OCI-LY7 (cell line): ENCODE results near the gene KCNN1. TPM values are rescaled to one million over a fixed set of nuclear protein-coding genes. Genes with fewer than 3 reads are reported as not detected.

Experiments used
- BruUV-seq: library from RNA; stranded (reverse); fragments of 400-500 nt; replicated peaks from 2 replicates; lab custom pipeline; 2021; lab: Mats Ljungman, UMichigan
- CTCF ChIA-PET: fragments of 300-600 bp; sonication (Branson Sonifier 250); formaldehyde crosslinking; loops from one replicate; lab custom pipeline; 2022; ENCODE audit warnings: antibody characterized with exemption; ENCODE audit not compliant: unreplicated experiment; lab: Charles Lee
- POLR2A ChIA-PET: fragments of 300-600 bp; sonication (Branson Sonifier 250); formaldehyde crosslinking; loops from one replicate; lab custom pipeline; 2022; ENCODE audit warnings: antibody characterized with exemption; lab: Charles Lee
- DNase-seq: peaks from one replicate; pipeline ENCODE4 v3.0.0-alpha.2; 2015; ENCODE audit warnings: low spot score
- H2AFZ ChIP-seq: fragments of 200-600 bp; sonication (generic), shearing (Covaris generic); 2 replicates; pipeline ENCODE4 v1.6.1; 2014; ENCODE audit warnings: mild to moderate bottlenecking, antibody characterized with exemption, low read length, moderate library complexity
- H3K27ac ChIP-seq: fragments of 200-600 bp; sonication (generic); 2 replicates; pipeline ENCODE4 v1.5.1; 2014; ENCODE audit warnings: mixed run types, low read depth, mild to moderate bottlenecking, moderate library complexity, low read length, inconsistent platforms; ENCODE audit not compliant: poor library complexity, severe bottlenecking
- H3K36me3 ChIP-seq: fragments of 200-600 bp; sonication (generic); 2 replicates; pipeline ENCODE4 v1.6.1; 2014; ENCODE audit warnings: mild to moderate bottlenecking, antibody characterized with exemption, low read length, moderate library complexity, mixed read lengths; ENCODE audit not compliant: insufficient read depth
- H3K4me1 ChIP-seq: fragments of 200-600 bp; sonication (generic); 2 replicates; pipeline ENCODE4 v1.5.1; 2014; ENCODE audit warnings: mild to moderate bottlenecking, low read length; ENCODE audit not compliant: insufficient read depth, poor library complexity, severe bottlenecking
- H3K4me2 ChIP-seq: fragments of 200-600 bp; sonication (generic); 2 replicates; pipeline ENCODE4 v1.6.1; 2014; ENCODE audit warnings: mild to moderate bottlenecking, low read length
- H3K4me3 ChIP-seq: fragments of 200-600 bp; sonication (generic); 2 replicates; pipeline ENCODE4 v1.5.1; 2014; ENCODE audit warnings: mild to moderate bottlenecking, low read depth, low read length; ENCODE audit not compliant: poor library complexity, severe bottlenecking
- H3K79me2 ChIP-seq: fragments of 200-600 bp; sonication (generic); 2 replicates; pipeline ENCODE4 v1.6.1; 2016; ENCODE audit warnings: low read depth, mild to moderate bottlenecking, low read length, moderate library complexity, mixed read lengths; ENCODE audit not compliant: insufficient read depth
- H3K9me2 ChIP-seq: fragments of 200-600 bp; sonication (generic); 2 replicates; pipeline ENCODE4 v1.6.1; 2016; ENCODE audit warnings: mild to moderate bottlenecking, low read length, mixed read lengths; ENCODE audit not compliant: insufficient read depth
- H3K9me3 ChIP-seq: fragments of 200-600 bp; sonication (generic); 2 replicates; pipeline ENCODE4 v1.6.1; 2014; ENCODE audit warnings: mild to moderate bottlenecking, mixed run types, low read length, mixed read lengths
- H4K20me1 ChIP-seq: fragments of 200-600 bp; sonication (generic); 2 replicates; pipeline ENCODE4 v1.6.1; 2014; ENCODE audit warnings: mild to moderate bottlenecking, antibody characterized with exemption, low read length, moderate library complexity, mixed read lengths; ENCODE audit not compliant: insufficient read depth
- CTCF ChIP-seq: fragments of 200-600 bp; sonication (generic); conservative IDR thresholded peaks from 2 replicates; pipeline ENCODE4 v1.5.1; 2014; ENCODE audit warnings: mild to moderate bottlenecking, antibody characterized with exemption, low read length, moderate library complexity, mixed read lengths
- EZH2phosphoT487 ChIP-seq: fragments of 200-600 bp; sonication (generic); IDR thresholded peaks from 2 replicates; pipeline ENCODE4 v1.6.1; 2018; ENCODE audit warnings: low read depth, borderline replicate concordance, mild to moderate bottlenecking, mixed run types, antibody characterized with exemption, low read length, moderate library complexity, mixed read lengths
- intact Hi-C: fragments of 100-400 bp; cut with micrococcal nuclease; formaldehyde crosslinking; loops from one replicate; pipeline ENCODE4 v1.10.0; 2022; ENCODE audit not compliant: unreplicated experiment
- total RNA-seq, 2 experiments: library from RNA; depleted of rRNA in 1 of 2; stranded (reverse); fragments of >200 nt in 1 of 2; shearing (Covaris generic) in 1 of 2; gene quantifications; 2 replicates each; pipeline ENCODE4 v1.2.3, GENCODE V29; 2014 to 2022

The KCNN1 gene
- total RNA-seq, 2 experiments from 2014 or later: 0.57 to 1.1 TPM

- POLR2A ChIA-PET: no interaction called here
- intact Hi-C loops: no loop called here
Observed at GRCh38 chr19:17920527-17920926, 46.4 kb upstream of the KCNN1 start.

GRCh38 chr19:17922138-17922537, 44.8 kb upstream of the KCNN1 start:
- BruUV-seq: no TSS peak
- no peak for TF ChIP-seq EZH2phosphoT487
- TF ChIP-seq CTCF: no peak
- Histone ChIP-seq H3K9me3 (no peaks in the 10 kb centered on the region), H4K20me1 (no peaks in the 10 kb centered on the region), H3K27ac (no peak overlapping the region), H3K4me3 (no peak overlapping the region), H3K9me2 (no peaks in the 10 kb centered on the region), H3K36me3 (no peaks in the 10 kb centered on the region), H3K4me2 (no peak overlapping the region), H3K4me1 (no peaks in the 10 kb centered on the region), H2AFZ (no peak overlapping the region), H3K79me2 (no peaks in the 10 kb centered on the region)
- ChIA-PET CTCF (no interaction called here), POLR2A (no interaction called here)
- no peak for DNase-seq
- intact Hi-C loops: no loop called here

More at GRCh38 chr19:17920527-17920926, 46.4 kb upstream of the KCNN1 start:
- H2AFZ ChIP-seq: no peak overlapping the region
- H4K20me1 ChIP-seq: no peaks in the 10 kb centered on the region
- no peak overlapping the region for H3K4me2 ChIP-seq
- H3K9me2 ChIP-seq: no peaks in the 10 kb centered on the region
- TF ChIP-seq EZH2phosphoT487 (no peak), CTCF (no peak)
- H3K4me1 ChIP-seq: no peaks in the 10 kb centered on the region
- H3K36me3 ChIP-seq: no peaks in the 10 kb centered on the region
- CTCF ChIA-PET: no interaction called here
- no peaks in the 10 kb centered on the region for H3K79me2 ChIP-seq
- H3K4me3 ChIP-seq: no peak overlapping the region
- no TSS peak for BruUV-seq
- H3K27ac ChIP-seq: no peak overlapping the region
- DNase-seq: no peak
- H3K9me3 ChIP-seq: no peaks in the 10 kb centered on the region

GRCh38 chr19:17926044-17926443, 40.9 kb upstream of the KCNN1 start:
- Histone ChIP-seq H4K20me1 (no peaks in the 10 kb centered on the region), H2AFZ (no peak overlapping the region), H3K4me2 (no peak overlapping the region), H3K36me3 (no peaks in the 10 kb centered on the region), H3K4me3 (no peak overlapping the region), H3K9me3 (no peaks in the 10 kb centered on the region), H3K79me2 (no peaks in the 10 kb centered on the region), H3K4me1 (no peaks in the 10 kb centered on the region), H3K9me2 (no peaks in the 10 kb centered on the region), H3K27ac (no peak overlapping the region)
- intact Hi-C loops: no loop called here
- DNase-seq: no peak
- ChIA-PET CTCF (no interaction called here), POLR2A (no interaction called here)
- BruUV-seq: no TSS peak
- TF ChIP-seq EZH2phosphoT487: no peak
- no peak for TF ChIP-seq CTCF
